Esophagus muscularis mucosa (tissue), 4 donors: Measurements from ENCODE around the gene ZSCAN2. TPM values are rescaled to one million over a fixed set of nuclear protein-coding genes. Genes with fewer than 3 reads are reported as not detected.

ENCODE experiments used
- DNase-seq: peaks from one replicate; pipeline ENCODE4 v3.0.0-alpha.2; 2017; ENCODE audit errors: extremely low spot score
- H3K27ac ChIP-seq, 4 donors: fragments of 200-600 bp; sonication (generic); replicated peaks in 1 of 4; 1 replicate in 3 of 4; 2 replicates in 1 of 4; pipeline ENCODE4 v1.5.1; 2016 to 2019; ENCODE audit warnings: mild to moderate bottlenecking in 1 of 4
- H3K27me3 ChIP-seq, 4 donors: fragments of 200-600 bp; sonication (generic); one replicate each; pipeline versions ENCODE4 v1.5.1 to v1.6.0; 2016 to 2019
- H3K36me3 ChIP-seq, 4 donors: fragments of 200-600 bp; sonication (generic); one replicate each; pipeline ENCODE4 v1.5.1; 2016 to 2019
- H3K4me1 ChIP-seq, 4 donors: fragments of 200-600 bp; sonication (generic); one replicate each; pipeline ENCODE4 v1.5.1; 2016 to 2019
- H3K4me3 ChIP-seq, 4 donors: fragments of 200-600 bp; sonication (generic); 1 replicate in 2 of 4; 2 replicates in 2 of 4; pipeline ENCODE4 v1.5.1; 2016 to 2019; ENCODE audit warnings: mild to moderate bottlenecking in 4 of 4, moderate library complexity in 1 of 4
- H3K9me3 ChIP-seq, 4 donors: fragments of 200-600 bp; sonication (generic); 1 replicate in 3 of 4; 2 replicates in 1 of 4; pipeline ENCODE4 v1.5.1; 2016 to 2019
- CTCF ChIP-seq, 3 experiments: fragments of 200-600 bp in 2 of 3; fragments of 450-650 bp in 1 of 3; sonication (generic) in 2 of 3; IDR thresholded peaks; one replicate each; pipeline ENCODE4 v1.5.1; 2017 to 2019; ENCODE audit warnings: antibody characterized with exemption in 3 of 3, mild to moderate bottlenecking in 2 of 3, moderate library complexity in 1 of 3
- EP300 ChIP-seq: sonication (generic); formaldehyde crosslinking; IDR thresholded peaks from one replicate; pipeline ENCODE4 v1.6.1; 2017; ENCODE audit warnings: antibody characterized with exemption
- POLR2A ChIP-seq: fragments of 450-650 bp; IDR thresholded peaks from one replicate; pipeline ENCODE4 v1.6.1; 2017; ENCODE audit warnings: antibody characterized with exemption, moderate library complexity, mild to moderate bottlenecking, low read depth
- POLR2AphosphoS5 ChIP-seq, 2 donors: sonication (generic); formaldehyde crosslinking; IDR thresholded peaks; one replicate each; pipeline ENCODE4 v1.6.1; 2017; ENCODE audit warnings: antibody characterized with exemption in 2 of 2
- WGBS: methylation state at CpG from one replicate; pipeline ENCODE4 v1.1.5; 2018; 5-methylcytosine and 5-hydroxymethylcytosine counted together
- intact Hi-C: fragments of 100-400 bp; cut with DNase I; formaldehyde crosslinking; loops from one replicate; pipeline ENCODE4 v1.15.1; 2023
- total RNA-seq, 4 donors: library from RNA; depleted of rRNA; stranded (reverse); fragments of >200 nt; gene quantifications; one replicate each; pipeline versions ENCODE4 v1.1.0 to v1.2.1, GENCODE V29; 2016

The ZSCAN2 gene
- total RNA-seq, 4 donors from 2014 or later = 4.6 to 9.5 (median 7.7) TPM

- H3K4me1 ChIP-seq = peaks cover 1 to 3% (median 3%) of the 10 kb centered on the region in 4 donors
- 68% methylated on average over 3 of the region's 3 CpGs for WGBS
- intact Hi-C loops = no loop called here
- H3K27ac ChIP-seq = no peak overlapping the region
- H3K27me3 ChIP-seq = no peaks in the 10 kb centered on the region
- no peaks in the 10 kb centered on the region for H3K36me3 ChIP-seq
- no peaks in the 10 kb centered on the region for H3K9me3 ChIP-seq
- H3K4me3 ChIP-seq = no peak overlapping the region
- DNase-seq = no peak
- TF ChIP-seq POLR2A (no peak), EP300 (no peak), CTCF (IDR thresholded peaks at IDR 0.05) (no peak), POLR2AphosphoS5 (IDR thresholded peaks at IDR 0.05) (no peak)
Observed at GRCh38 chr15:84594617-84595290, 6.1 kb upstream of the ZSCAN2 start.

DNA sequence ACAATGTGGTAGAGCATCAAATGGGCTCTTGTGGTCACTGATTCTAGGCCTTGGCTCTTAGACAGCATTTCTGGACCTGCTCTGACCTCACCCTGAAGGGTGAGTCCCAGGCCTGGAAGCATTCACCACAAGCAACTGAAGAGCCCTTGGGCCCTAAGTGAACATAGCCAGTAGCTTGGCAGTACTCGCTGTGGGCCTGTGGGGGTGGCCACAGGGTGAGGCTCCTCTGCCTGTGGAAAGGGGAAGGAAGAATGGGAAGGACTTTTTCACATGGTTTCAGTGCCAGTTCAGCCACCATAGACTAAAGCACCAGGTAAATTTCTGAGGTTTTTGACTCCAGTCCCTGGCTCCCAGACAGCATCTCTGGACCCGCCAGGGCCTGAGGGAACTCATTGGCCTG, 5.1 kb upstream of the ZSCAN2 start:
- no peaks in the 10 kb centered on the region for H3K27me3 ChIP-seq
- no peaks in the 10 kb centered on the region for H3K9me3 ChIP-seq
- TF ChIP-seq EP300 (no peak), POLR2A (no peak), POLR2AphosphoS5 (IDR thresholded peaks at IDR 0.05) (no peak), CTCF (IDR thresholded peaks at IDR 0.05) (no peak)
- intact Hi-C loops = no loop called here
- H3K4me3 ChIP-seq = no peak overlapping the region
- H3K36me3 ChIP-seq = no peaks in the 10 kb centered on the region
- no peak for DNase-seq
- no peak overlapping the region for H3K27ac ChIP-seq
- peaks cover 5 to 9% (median 6%) of the 10 kb centered on the region in 4 donors for H3K4me1 ChIP-seq
- WGBS = 100% methylated on average over 2 of the region's 2 CpGs

DNA sequence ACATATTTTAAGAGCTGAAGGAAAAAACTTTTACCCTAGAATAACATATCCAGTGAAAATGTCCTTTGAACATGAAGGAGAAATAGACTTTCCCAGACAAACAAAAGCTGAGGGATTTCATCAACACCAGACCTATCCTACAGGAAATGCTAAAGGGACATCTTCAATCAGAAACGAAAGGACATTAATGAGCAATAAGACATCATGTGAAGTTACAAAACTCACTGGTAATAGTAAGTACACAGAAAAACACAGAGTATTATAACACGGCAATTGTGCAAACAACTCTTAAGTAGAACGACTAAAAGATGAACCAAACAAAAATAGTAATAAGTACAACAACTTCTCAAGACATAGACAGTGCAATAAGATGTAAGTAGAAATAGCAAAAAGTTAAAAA, 3.5 kb upstream of the ZSCAN2 start:
- 69% methylated on average over 3 of the region's 3 CpGs for WGBS
- no peak for TF ChIP-seq EP300
- TF ChIP-seq POLR2AphosphoS5 (IDR thresholded peaks at IDR 0.05) = no peak
- no peak overlapping the region for H3K4me3 ChIP-seq
- no peak overlapping the region for H3K27ac ChIP-seq
- H3K9me3 ChIP-seq = no peaks in the 10 kb centered on the region
- no peaks in the 10 kb centered on the region for H3K36me3 ChIP-seq
- no peaks in the 10 kb centered on the region for H3K27me3 ChIP-seq
- peaks cover 8 to 21% (median 19%) of the 10 kb centered on the region in 4 donors for H3K4me1 ChIP-seq
- intact Hi-C loops = no loop called here
- DNase-seq = no peak

- TF ChIP-seq POLR2AphosphoS5 (IDR thresholded peaks at IDR 0.05) = no peak
- TF ChIP-seq POLR2A = no peak
- no peak for TF ChIP-seq EP300
- no peak for TF ChIP-seq CTCF (IDR thresholded peaks at IDR 0.05)
- intact Hi-C loops = no loop called here
- Histone ChIP-seq H3K27ac (peak overlapping the region in 1 of 4 donors; percentile 31), H3K36me3 (no peaks in the 10 kb centered on the region), H3K27me3 (no peaks in the 10 kb centered on the region), H3K4me1 (peaks cover 8 to 28% (median 21%) of the 10 kb centered on the region in 4 donors), H3K4me3 (no peak overlapping the region), H3K9me3 (no peaks in the 10 kb centered on the region)
- no peak for DNase-seq
- 82% methylated on average over 2 of the region's 2 CpGs for WGBS
Observed at GRCh38 chr15:84598250-84598649, 2.6 kb upstream of the ZSCAN2 start.

DNA sequence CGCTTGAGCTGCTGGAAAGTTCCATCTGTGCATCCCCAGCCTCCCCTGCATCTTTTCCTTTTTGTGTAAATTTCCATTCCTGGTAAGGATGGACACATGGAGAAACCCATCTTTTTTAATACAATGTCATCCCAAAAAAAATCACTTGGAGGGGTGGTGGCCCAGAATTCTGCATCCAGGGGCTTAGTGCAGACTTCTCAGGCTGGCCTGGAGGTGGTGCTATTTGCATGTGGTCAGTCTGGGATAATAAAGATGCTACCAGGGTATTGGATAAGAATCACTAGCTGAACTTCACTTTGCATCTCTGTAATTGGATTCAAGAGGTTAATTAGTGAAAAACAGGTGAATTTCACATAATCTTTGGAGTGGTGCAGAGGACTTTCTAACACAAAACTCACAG, 1.8 kb upstream of the ZSCAN2 start:
- Histone ChIP-seq H3K4me3 (no peak overlapping the region), H3K27me3 (no peaks in the 10 kb centered on the region), H3K27ac (peak overlapping the region in 1 of 4 donors; percentile 31), H3K4me1 (peaks cover 8 to 28% (median 21%) of the 10 kb centered on the region in 4 donors), H3K9me3 (no peaks in the 10 kb centered on the region), H3K36me3 (peaks cover 0 to 5% (median 3%) of the 10 kb centered on the region in 4 donors)
- WGBS = 73% methylated on average over 1 of the region's 1 CpG
- DNase-seq = no peak
- TF ChIP-seq POLR2A = no peak
- peak; percentile 60 to 67 (median 60) for TF ChIP-seq CTCF (IDR thresholded peaks at IDR 0.05)
- no peak for TF ChIP-seq EP300
- TF ChIP-seq POLR2AphosphoS5 (IDR thresholded peaks at IDR 0.05) = peak in 1 of 2 donors; percentile 8
- intact Hi-C loops = no loop called here
